Measurements from ENCODE around the gene MED9.

The MED9 gene

GRCh38 chr17:17469358-17469757 is 7.4 kb upstream of the MED9 start (continued):
- no peak for TF ChIP-seq ZNF398 (tag by site-specific recombination; IDR thresholded peaks at IDR 0.05)

DNA sequence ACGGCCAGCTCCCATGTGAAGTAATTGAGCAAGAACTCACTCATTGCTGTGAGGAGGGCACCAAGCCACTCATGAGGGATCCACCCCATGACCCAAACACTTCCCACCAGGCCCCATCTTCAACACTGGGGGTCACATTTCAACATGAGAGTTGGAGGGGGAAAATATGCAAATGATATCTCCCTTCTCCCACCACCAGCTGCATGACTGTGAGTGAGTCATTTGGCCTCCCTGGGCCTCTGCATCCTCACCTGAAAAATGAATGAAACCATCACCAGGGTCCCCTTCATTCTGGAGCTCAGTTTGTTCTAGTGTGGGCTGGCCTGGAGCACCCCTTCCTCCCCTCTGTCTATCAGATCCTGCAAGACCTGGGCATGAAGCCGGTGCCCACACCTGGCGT is 6.8 kb upstream of the MED9 start:
- Histone ChIP-seq H3K9me3 (ENCODE audit: control insufficient read depth, insufficient read depth, low read depth, low read length) (no peaks in the 10 kb centered on the region), H3K4me1 (ENCODE audit: control insufficient read depth, insufficient read depth, low read length) (0 out of 2 replicates have a peak, but pooled peaks cover 2% of the 10 kb centered on the region), H3K27ac (ENCODE audit: extremely low read depth, low read depth, low read length) (no peak overlapping the region), H3K4me3 (ENCODE audit: low read depth, low read length) (no peak overlapping the region), H3K36me3 (ENCODE audit: control insufficient read depth in 2 of 2, insufficient read depth in 1 of 2, low read length in 2 of 2) (no peaks in the 10 kb centered on the region)
- ChIA-PET POLR2A (no interaction called here), CTCF (no interaction called here)
- no peak for TF ChIP-seq ZSCAN5A (tag by site-specific recombination; IDR thresholded peaks at IDR 0.05)
- 0 out of 2 replicates have a peak, but pooled peaks have one; percentile 19 for TF ChIP-seq ZNF398 (tag by site-specific recombination; IDR thresholded peaks at IDR 0.05)
- TF ChIP-seq BCL11A (tag by site-specific recombination; IDR thresholded peaks at IDR 0.05; ENCODE audit: low read depth): no peak

DNA sequence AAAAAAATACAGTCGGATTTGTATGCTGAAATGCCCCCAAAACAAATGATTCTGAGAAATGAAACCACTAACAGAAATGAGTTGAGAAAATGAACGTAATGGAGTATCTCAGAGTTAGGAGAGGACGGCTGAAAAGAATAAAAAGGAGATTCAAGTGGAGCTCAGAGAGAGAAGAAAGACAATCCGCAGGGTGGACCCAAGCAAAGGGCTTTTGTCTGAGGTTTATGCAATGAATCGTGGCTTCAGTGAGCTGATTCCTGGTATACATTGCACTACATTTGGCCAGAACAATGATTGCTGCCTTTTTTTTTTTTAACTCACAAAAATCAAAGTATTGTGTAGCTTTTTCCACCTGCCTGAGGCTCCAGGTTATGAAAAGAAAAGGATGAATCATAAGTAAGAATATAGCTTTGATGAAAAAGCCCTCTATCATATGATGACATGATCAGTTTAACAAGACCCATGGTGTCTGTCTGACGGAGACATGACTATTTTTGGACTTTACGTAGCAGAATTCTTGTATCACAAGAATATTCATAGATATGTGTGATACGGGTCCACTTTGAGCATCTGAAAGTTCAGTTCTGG is 4.4 kb upstream of the MED9 start:
- ChIA-PET CTCF (interaction anchor here (0.6 to 2.4 kb wide), 4 partner anchors 15 to 32 kb away, joined by 3 to 9 read pairs (median 5); no protein-coding TSS in a partner anchor), POLR2A (interaction anchor here (0.6 to 1.5 kb wide), 3 partner anchors 24 to 167 kb away, joined by 3 to 13 read pairs (median 3); partner anchors contain the start of gene RASD1)
- Histone ChIP-seq H3K27ac (ENCODE audit: extremely low read depth, low read depth, low read length) (no peak overlapping the region), H3K4me3 (ENCODE audit: low read depth, low read length) (no peak overlapping the region), H3K9me3 (ENCODE audit: control insufficient read depth, insufficient read depth, low read depth, low read length) (no peaks in the 10 kb centered on the region), H3K4me1 (ENCODE audit: control insufficient read depth, insufficient read depth, low read length) (0 out of 2 replicates have a peak, but pooled peaks cover 2% of the 10 kb centered on the region), H3K36me3 (ENCODE audit: control insufficient read depth in 2 of 2, insufficient read depth in 1 of 2, low read length in 2 of 2) (no peaks in the 10 kb centered on the region)
- TF ChIP-seq TRIM28 (IDR thresholded peaks at IDR 0.05; ENCODE audit: borderline replicate concordance, low read length): no peak
- TF ChIP-seq OSR2 (tag by site-specific recombination; IDR thresholded peaks at IDR 0.05): no peak
- TF ChIP-seq ZNF624 (tag by site-specific recombination; IDR thresholded peaks at IDR 0.05): no peak
- TF ChIP-seq, protein P1, sequence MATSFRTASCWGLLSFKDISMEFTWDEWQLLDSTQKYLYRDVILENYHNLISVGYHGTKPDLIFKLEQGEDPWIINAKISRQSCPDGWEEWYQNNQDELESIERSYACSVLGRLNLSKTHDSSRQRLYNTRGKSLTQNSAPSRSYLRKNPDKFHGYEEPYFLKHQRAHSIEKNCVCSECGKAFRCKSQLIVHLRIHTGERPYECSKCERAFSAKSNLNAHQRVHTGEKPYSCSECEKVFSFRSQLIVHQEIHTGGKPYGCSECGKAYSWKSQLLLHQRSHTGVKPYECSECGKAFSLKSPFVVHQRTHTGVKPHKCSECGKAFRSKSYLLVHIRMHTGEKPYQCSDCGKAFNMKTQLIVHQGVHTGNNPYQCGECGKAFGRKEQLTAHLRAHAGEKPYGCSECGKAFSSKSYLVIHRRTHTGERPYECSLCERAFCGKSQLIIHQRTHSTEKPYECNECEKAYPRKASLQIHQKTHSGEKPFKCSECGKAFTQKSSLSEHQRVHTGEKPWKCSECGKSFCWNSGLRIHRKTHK (tag by site-specific recombination; IDR thresholded peaks at IDR 0.05): no peak
- no peak for TF ChIP-seq ZNF530 (tag by site-specific recombination; IDR thresholded peaks at IDR 0.05; ENCODE audit: low read depth)
- TF ChIP-seq ZNF473 (tag by site-specific recombination; IDR thresholded peaks at IDR 0.05): no peak
- no peak for TF ChIP-seq ZNF548 (tag by site-specific recombination; IDR thresholded peaks at IDR 0.05)
- TF ChIP-seq ZNF174 (tag by site-specific recombination; IDR thresholded peaks at IDR 0.05): no peak
- TF ChIP-seq ZSCAN4 (tag by site-specific recombination; IDR thresholded peaks at IDR 0.05): no peak
- no peak for TF ChIP-seq ZBTB8A (tag by site-specific recombination; IDR thresholded peaks at IDR 0.05)
- no peak for TF ChIP-seq ZNF169 (tag by site-specific recombination; IDR thresholded peaks at IDR 0.05)
- no peak for TF ChIP-seq ZNF202 (tag by site-specific recombination; IDR thresholded peaks at IDR 0.05; ENCODE audit: borderline replicate concordance)
- no peak for TF ChIP-seq MZF1 (tag by site-specific recombination; IDR thresholded peaks at IDR 0.05; ENCODE audit: borderline replicate concordance)
- no peak for TF ChIP-seq ZNF112 (tag by site-specific recombination; IDR thresholded peaks at IDR 0.05)
- no peak for TF ChIP-seq ZEB2 (tag by site-specific recombination; IDR thresholded peaks at IDR 0.05)
- TF ChIP-seq ZNF354C (tag by site-specific recombination; IDR thresholded peaks at IDR 0.05; ENCODE audit: borderline replicate concordance, low read depth): no peak
